Stimulated activated CD8-positive, alpha-beta memory T cell treated with anti-CD3 and anti-CD28 coated beads, Interleukin-2, amount 100 ng/mL, for 1 hour (primary cell): ENCODE measurements around the gene SNX30.

Experiments
- DNase-seq, 2 donors: peaks; one replicate each; pipeline ENCODE4 v3.0.0-alpha.2; 2020; ENCODE audit warnings: low read depth in 2 of 2

The SNX30 gene

DNA sequence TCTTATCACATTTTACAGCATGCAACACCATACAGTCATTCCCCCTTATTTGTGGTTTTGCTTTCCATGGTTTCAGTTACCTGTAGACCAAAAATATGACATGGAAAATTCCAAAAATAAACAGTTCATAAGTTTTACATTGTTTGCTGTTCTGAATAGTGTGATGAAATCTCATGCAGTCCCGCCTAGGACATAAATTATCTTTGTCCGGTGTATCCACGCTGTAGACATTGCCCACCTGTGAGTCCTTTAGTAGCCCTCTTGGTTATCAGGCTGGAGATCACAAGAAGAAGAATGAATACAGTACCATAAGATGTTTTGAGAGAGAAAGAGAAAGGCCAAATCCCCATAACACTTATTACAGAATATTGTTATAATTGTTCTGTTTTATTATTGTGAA lies 72.1 kb downstream of the SNX30 start:
- DNase-seq: no peak

DNA sequence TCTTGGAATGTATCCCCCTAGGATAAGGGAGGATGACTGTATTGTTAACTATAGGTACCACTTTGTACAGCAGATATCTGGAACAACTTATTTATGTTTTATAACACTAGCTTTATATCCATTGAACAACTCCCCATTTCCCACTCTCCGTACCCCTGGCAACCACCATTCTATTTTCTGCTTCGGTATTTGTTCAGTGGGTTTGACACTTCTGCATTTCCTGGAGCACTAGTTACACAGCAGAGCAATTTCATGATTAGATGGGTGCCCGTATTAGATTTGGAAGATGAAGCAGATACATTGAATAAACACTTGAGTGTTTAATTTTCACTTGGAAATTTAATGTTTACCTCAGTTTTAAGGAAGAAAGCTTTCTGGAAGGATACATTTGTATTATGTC lies 72.7 kb downstream of the SNX30 start:
- no peak for DNase-seq

- DNase-seq: no peak
These were observed 80.8 kb downstream of the SNX30 start for GRCh38 chr9:112831281-112831851.

- no peak for DNase-seq
These were observed 81.4 kb downstream of the SNX30 start for GRCh38 chr9:112831969-112832368.

GRCh38 chr9:112833081-112833480 lies 82.5 kb downstream of the SNX30 start:
- DNase-seq: no peak

DNA sequence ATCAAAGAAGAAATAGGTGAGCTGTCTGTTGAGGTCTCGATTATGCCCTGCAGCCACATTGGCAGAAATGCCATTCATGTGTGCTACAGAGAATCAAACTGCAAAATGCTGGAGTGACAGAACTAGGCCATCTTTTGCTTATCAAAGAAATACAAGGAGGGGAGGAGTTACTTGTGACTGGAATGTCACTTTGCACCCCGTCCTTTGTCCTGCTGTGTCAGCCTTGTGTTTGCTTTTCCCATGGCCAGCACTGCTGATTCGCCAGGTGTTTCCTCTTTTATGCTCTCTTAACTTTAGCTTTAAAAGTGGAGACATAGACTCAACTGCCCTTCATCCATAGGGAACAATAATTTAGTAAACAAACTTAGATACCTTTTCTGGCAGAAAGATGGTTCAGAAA lies 85.8 kb downstream of the SNX30 start:
- no peak for DNase-seq

DNA sequence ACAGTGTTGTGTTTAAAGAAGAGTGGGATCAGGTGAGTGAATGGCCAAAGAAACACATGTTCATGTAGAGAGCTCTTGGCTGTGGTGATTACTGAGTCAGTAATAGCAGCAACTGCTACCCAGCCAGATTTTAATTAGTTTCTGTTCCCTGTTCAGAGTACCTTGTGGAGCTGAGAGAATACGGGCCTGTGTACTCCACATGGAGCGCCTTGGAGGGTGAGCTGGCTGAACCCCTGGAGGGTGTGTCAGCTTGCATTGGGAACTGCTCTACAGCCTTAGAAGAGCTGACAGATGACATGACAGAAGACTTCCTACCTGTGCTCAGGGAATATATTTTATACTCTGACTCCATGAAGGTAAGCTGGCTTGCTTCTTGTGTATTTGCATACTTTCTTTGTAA lies 87.8 kb downstream of the SNX30 start:
- DNase-seq: no peak

- DNase-seq: no peak
These were observed 88.8 kb downstream of the SNX30 start for GRCh38 chr9:112839331-112839730.

GRCh38 chr9:112841261-112841660 lies 90.7 kb downstream of the SNX30 start:
- DNase-seq: no peak

- no peak for DNase-seq
These were observed 92.0 kb downstream of the SNX30 start for GRCh38 chr9:112842555-112842954.

- DNase-seq: peak; percentile 44 to 54
These were observed 94.4 kb downstream of the SNX30 start for GRCh38 chr9:112844771-112845542.

GRCh38 chr9:112846528-112847488 lies 96.2 kb downstream of the SNX30 start:
- no peak for DNase-seq

DNA sequence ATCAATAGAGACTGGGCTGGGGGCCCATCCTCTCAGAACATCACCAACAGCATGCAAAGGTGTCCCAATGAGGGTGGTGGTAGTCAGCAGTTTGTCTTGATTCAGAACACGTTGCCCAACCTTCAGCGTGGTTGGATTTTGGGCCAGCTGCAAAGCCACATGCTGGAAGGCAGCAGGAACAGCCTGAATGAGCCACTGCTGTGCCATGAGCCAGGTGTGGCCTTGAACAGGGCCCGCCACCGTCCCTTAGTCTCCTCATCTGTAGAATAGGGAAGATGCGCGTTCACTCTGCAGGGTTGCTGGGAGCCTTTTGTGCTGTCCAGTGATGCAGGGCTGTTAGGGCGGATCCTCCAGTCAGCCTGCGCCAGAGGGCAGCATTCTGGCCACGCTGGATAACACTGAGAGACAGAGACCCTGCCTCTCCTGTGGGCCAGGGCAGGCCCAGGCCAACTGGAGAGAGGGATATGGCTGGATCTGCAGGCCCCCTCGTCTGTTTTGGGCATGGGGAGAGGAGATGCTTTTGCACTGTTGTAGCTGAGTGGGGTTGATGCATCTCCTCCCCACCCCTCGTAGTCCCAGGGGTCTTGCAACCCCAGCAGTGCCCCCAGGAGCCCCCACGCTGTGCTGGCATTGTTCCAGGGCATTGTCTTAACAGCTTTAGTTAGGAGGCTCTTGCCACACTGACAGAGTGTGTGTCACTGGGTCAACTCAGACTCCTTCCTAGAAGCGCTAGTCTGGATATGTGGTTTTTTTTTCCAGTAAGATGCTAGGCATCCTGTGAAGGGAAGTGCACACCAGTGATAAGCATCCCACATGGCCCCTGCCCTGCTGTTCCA lies 98.0 kb downstream of the SNX30 start:
- DNase-seq: no peak

DNA sequence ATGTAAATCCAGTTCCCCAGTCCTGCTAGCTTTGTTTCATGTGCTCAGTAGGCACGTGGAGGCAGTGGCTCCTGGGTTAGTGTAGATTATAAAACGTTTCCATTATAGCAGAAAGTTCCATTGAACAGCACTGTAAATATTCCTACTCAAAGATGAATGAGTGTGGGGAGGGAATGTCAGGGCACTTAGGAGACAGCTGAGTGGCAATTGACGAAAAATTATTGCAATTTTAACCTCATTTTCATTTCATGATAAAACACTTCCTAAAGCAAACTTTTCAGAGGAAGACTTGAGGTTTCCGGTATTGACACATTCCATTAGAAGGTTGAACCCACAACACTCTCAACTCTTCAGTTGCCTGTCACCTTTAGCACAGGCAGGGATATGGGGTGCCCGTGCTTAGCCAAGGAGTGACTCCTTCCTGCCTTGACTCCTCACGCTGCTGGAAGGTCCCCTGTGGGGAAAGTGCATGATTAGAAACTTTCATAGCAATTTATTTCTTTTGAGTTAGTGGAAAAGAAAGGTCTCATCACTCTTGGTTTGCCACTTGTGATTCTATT lies 98.9 kb downstream of the SNX30 start:
- DNase-seq: no peak

GRCh38 chr9:112850840-112851239 lies 100.3 kb downstream of the SNX30 start:
- no peak for DNase-seq

- no peak for DNase-seq
These were observed 102.4 kb downstream of the SNX30 start for GRCh38 chr9:112852741-112853504.

DNA sequence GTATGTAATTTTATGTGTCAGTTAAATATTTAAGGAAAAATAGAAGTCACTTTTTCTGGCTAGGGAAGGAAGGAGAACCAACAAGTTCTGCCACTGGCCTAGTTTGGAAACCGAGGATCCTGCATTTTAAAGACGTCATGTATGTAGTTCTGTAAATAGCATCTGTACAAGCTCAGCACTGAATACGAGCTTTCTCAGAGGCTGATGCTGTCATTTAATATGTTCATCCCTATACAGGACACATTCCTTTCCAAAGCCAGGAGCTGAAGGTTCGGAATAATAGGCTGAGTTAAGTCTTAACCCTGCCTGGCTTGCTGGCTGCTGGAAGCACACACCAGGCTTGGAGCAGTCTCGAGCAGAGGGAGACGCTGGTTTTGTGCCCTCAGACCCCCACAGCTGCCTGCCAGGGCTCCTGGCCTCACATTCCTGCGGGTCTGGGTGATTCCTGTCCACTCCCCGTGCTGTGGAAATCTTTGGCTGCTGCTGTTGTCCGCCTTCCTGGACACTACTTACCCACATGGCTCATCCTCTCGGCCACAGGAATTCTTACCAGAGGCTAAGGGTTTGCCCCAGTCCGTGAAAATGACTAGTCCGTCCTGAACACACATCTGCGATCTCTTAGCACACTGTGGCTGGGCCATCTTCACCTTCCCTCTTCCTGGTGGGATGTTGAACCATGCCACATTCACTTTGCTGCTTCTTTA lies 103.5 kb downstream of the SNX30 start:
- DNase-seq: no peak

- no peak for DNase-seq
These were observed 104.1 kb downstream of the SNX30 start for GRCh38 chr9:112854657-112855056.

GRCh38 chr9:112856200-112856599 lies 105.6 kb downstream of the SNX30 start:
- DNase-seq: no peak

GRCh38 chr9:112856843-112857242 lies 106.3 kb downstream of the SNX30 start:
- no peak for DNase-seq
